Fibroblast of villous mesenchyme (primary cell): ENCODE measurements around the gene EYS. TPM values are rescaled to one million over a fixed set of nuclear protein-coding genes. Genes with fewer than 3 reads are reported as not detected.
A peak's percentile ranks its signal among the peaks of the same experiment; 100 is the strongest.

Experiments used
- DNase-seq: peaks from one replicate; pipeline ENCODE4 v3.0.0-alpha.2; 2010; ENCODE audit warnings: low read depth
- H3K4me3 ChIP-seq: 2 replicates; pipeline ENCODE4 v1.5.1; 2011; ENCODE audit warnings: low read depth, mild to moderate bottlenecking, low read length
- CTCF ChIP-seq: IDR thresholded peaks from 2 replicates; pipeline ENCODE4 v1.5.1; 2012; ENCODE audit warnings: low read depth, mild to moderate bottlenecking, low read length; ENCODE audit not compliant: insufficient read depth
- total RNA-seq: library from RNA; depleted of rRNA; stranded (reverse); fragments of >200 nt; gene quantifications from 2 replicates; pipeline ENCODE4 v1.2.3, GENCODE V29; 2012

Gene EYS
- total RNA-seq, 1 donor = under 0.01 TPM

- TF ChIP-seq CTCF = no peak
Measured at GRCh38 chr6:65280060-65280459, 427.0 kb downstream of the EYS start.

GRCh38 chr6:65262241-65262640, 444.8 kb downstream of the EYS start:
- TF ChIP-seq CTCF = no peak
- H3K4me3 ChIP-seq = no peak overlapping the region
- DNase-seq = no peak

More at GRCh38 chr6:65280060-65280459, 427.0 kb downstream of the EYS start:
- no peak for DNase-seq
- H3K4me3 ChIP-seq = no peak overlapping the region

- no peak overlapping the region for H3K4me3 ChIP-seq
- no peak for TF ChIP-seq CTCF
- no peak for DNase-seq
Measured at GRCh38 chr6:65259982-65260381, 447.0 kb downstream of the EYS start.

- no peak for TF ChIP-seq CTCF
- DNase-seq = peak; percentile 1
- H3K4me3 ChIP-seq = no peak overlapping the region
Measured at GRCh38 chr6:65259059-65259458, 448.0 kb downstream of the EYS start.

- no peak for DNase-seq
- H3K4me3 ChIP-seq = no peak overlapping the region
- TF ChIP-seq CTCF = no peak
Measured at GRCh38 chr6:65253041-65253440, 454.0 kb downstream of the EYS start.

GRCh38 chr6:65248101-65248610, 458.9 kb downstream of the EYS start:
- no peak for DNase-seq
- H3K4me3 ChIP-seq = no peak overlapping the region
- no peak for TF ChIP-seq CTCF

- no peak for TF ChIP-seq CTCF
- no peak overlapping the region for H3K4me3 ChIP-seq
- no peak for DNase-seq
Measured at GRCh38 chr6:65231616-65232015, 475.4 kb downstream of the EYS start.
